RWPE1 (cell line): ENCODE results near the gene ARFGAP1.

Experiments
- CTCF ChIA-PET: fragments of 350-600 bp; sonication (Branson Sonifier 250); formaldehyde crosslinking; extraction: SDS; loops from one replicate; lab custom pipeline; 2021; lab: Yijun Ruan, JAX
- POLR2A ChIA-PET: fragments of 400-600 bp; formaldehyde crosslinking; extraction: SDS; loops from one replicate; lab custom pipeline; 2020; ENCODE audit warnings: antibody characterized with exemption; ENCODE audit not compliant: low non-redundant PET; lab: Yijun Ruan, JAX
- DNase-seq: peaks from one replicate; pipeline ENCODE4 v3.0.0; 2012; ENCODE audit warnings: low spot score
- H3K27ac ChIP-seq: fragments of 450-650 bp; 2 replicates; pipeline ENCODE4 v1.5.1; 2017
- CTCF ChIP-seq: fragments of 450-650 bp; conservative IDR thresholded peaks from 2 replicates; pipeline ENCODE4 v1.5.1; 2017; ENCODE audit warnings: low read depth, mild to moderate bottlenecking

The ARFGAP1 gene

GRCh38 chr20:63322933-63323273, 50.3 kb downstream of the ARFGAP1 start:
- CTCF ChIA-PET, result no interaction called here

GRCh38 chr20:63323357-63323981, 50.9 kb downstream of the ARFGAP1 start:
- TF ChIP-seq CTCF, result no peak
- POLR2A ChIA-PET, result no interaction called here
- DNase-seq, result no peak
- H3K27ac ChIP-seq, result no peak overlapping the region
- CTCF ChIA-PET, result interaction anchor here (1.2 kb wide), 1 partner anchor 14 kb away, joined by 3 read pairs; no protein-coding TSS in a partner anchor

More at GRCh38 chr20:63322933-63323273, 50.3 kb downstream of the ARFGAP1 start:
- H3K27ac ChIP-seq, result no peak overlapping the region
- POLR2A ChIA-PET, result no interaction called here
- DNase-seq, result no peak
- TF ChIP-seq CTCF, result no peak

- DNase-seq, result no peak
- TF ChIP-seq CTCF, result no peak
- no peak overlapping the region for H3K27ac ChIP-seq
- POLR2A ChIA-PET, result no interaction called here
- CTCF ChIA-PET, result no interaction called here
Measured at GRCh38 chr20:63325021-63325471, 52.4 kb downstream of the ARFGAP1 start.

GRCh38 chr20:63325554-63326313, 53.1 kb downstream of the ARFGAP1 start:
- DNase-seq, result no peak
- ChIA-PET CTCF (interaction anchor here (1.2 kb wide), 1 partner anchor 16 kb away, joined by 5 read pairs; no protein-coding TSS in a partner anchor), POLR2A (no interaction called here)
- no peak for TF ChIP-seq CTCF
- no peak overlapping the region for H3K27ac ChIP-seq

GRCh38 chr20:63326314-63327230, 54.0 kb downstream of the ARFGAP1 start:
- POLR2A ChIA-PET, result no interaction called here
- no peak for TF ChIP-seq CTCF
- H3K27ac ChIP-seq, result no peak overlapping the region
- CTCF ChIA-PET, result interaction anchor here (0.6 to 1.2 kb wide), 3 partner anchors 16 to 111 kb away, joined by 4 to 7 read pairs (median 5); partner anchors contain the start of gene YTHDF1
- DNase-seq, result no peak

GRCh38 chr20:63327231-63327745, 54.7 kb downstream of the ARFGAP1 start:
- ChIA-PET POLR2A (no interaction called here), CTCF (interaction anchor here (0.6 to 1.0 kb wide), 2 partner anchors 17 to 112 kb away, joined by 4 to 7 read pairs; partner anchors contain the start of gene YTHDF1)
- TF ChIP-seq CTCF, result no peak
- H3K27ac ChIP-seq, result no peak overlapping the region
- DNase-seq, result no peak
